ENCODE data around the gene RNU6-8. TPM values are rescaled to one million over a fixed set of nuclear protein-coding genes. Genes with fewer than 3 reads are reported as not detected.

The RNU6-8 gene
- total RNA-seq, 1 donor from 2014 or later, result not detected

DNA sequence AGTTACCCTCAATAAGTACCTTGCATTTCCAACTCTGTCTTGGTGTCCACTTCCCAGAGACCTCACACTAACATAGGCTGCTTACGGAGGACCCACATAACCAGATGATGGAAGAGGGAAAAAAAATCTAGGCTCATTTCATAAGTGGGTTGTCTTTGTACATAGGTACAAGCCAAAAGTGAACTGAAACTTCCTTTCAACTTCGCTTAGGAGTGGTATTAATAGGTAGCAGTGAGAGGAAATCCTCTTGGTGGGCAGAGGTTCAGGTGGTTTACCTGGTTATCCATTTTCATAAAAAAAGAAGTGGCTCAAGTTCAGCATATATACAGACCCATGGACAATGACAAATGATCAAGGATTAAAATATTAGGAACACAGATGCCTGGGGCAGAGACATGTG, 37.0 kb downstream of the RNU6-8 start:
- FAIRE-seq, result no peak
- no peak for DNase-seq (ENCODE audit: low spot score in 2 of 2)

Small RNA genes lying within 50 kb of the gene (small RNA-seq; reads per million reads assigned to genes)
- gene RNU6-7, result 0.18 reads per million
- not detected for gene RNU6-8

Other genes with a start within 250 kb of the RNU6-8 start
- gene ARHGAP5, start 126.0 kb downstream of the RNU6-8 start, total RNA-seq, result 429 TPM
- gene RNU6-7, start 1.2 kb downstream of the RNU6-8 start, total RNA-seq, result not detected
- 102 TPM for gene AKAP6, start 126.0 kb upstream of the RNU6-8 start, total RNA-seq

All from frontal cortex (tissue), 4 donors.